ENCODE measurements around the gene AKR7A3. TPM values are rescaled to one million over a fixed set of nuclear protein-coding genes. Genes with fewer than 3 reads are reported as not detected.

Gene AKR7A3
- total and polyA plus RNA-seq, 8 donors: 0.26 to 2.6 (median 1.7) TPM

DNA sequence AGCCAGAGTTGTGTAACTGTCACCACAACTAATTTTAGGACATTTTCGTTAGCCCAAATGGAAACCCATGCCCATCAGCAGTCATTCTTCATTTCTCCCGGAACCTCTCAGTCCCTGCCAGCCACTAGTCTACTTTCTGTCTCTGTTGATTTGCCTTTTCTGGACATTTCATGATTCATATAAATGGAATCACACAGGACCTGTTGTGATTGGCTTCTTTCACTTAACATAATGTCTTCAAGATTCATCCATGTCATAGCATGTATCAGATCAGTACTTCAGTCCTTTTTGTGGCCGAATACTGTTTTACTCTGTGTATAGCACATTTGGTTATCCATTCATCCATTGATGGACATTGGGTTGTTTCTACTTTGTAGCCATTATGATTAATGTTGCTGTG lies 30.6 kb upstream of the AKR7A3 start:
- no peak for DNase-seq
- Histone ChIP-seq H3K27ac (no peak overlapping the region), H3K27me3 (no peaks in the 10 kb centered on the region), H3K4me1 (peaks cover 2 to 25% of the 10 kb centered on the region in 2 donors), H3K9me3 (no peaks in the 10 kb centered on the region), H3K36me3 (peaks cover 0 to 45% of the 10 kb centered on the region in 2 donors), H3K4me3 (no peak overlapping the region)
- ATAC-seq: no peak
- TF ChIP-seq, protein P1, sequence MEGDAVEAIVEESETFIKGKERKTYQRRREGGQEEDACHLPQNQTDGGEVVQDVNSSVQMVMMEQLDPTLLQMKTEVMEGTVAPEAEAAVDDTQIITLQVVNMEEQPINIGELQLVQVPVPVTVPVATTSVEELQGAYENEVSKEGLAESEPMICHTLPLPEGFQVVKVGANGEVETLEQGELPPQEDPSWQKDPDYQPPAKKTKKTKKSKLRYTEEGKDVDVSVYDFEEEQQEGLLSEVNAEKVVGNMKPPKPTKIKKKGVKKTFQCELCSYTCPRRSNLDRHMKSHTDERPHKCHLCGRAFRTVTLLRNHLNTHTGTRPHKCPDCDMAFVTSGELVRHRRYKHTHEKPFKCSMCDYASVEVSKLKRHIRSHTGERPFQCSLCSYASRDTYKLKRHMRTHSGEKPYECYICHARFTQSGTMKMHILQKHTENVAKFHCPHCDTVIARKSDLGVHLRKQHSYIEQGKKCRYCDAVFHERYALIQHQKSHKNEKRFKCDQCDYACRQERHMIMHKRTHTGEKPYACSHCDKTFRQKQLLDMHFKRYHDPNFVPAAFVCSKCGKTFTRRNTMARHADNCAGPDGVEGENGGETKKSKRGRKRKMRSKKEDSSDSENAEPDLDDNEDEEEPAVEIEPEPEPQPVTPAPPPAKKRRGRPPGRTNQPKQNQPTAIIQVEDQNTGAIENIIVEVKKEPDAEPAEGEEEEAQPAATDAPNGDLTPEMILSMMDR (IDR thresholded peaks at IDR 0.05): no peak
- intact Hi-C loops (cut with DNase I): no loop called here

DNA sequence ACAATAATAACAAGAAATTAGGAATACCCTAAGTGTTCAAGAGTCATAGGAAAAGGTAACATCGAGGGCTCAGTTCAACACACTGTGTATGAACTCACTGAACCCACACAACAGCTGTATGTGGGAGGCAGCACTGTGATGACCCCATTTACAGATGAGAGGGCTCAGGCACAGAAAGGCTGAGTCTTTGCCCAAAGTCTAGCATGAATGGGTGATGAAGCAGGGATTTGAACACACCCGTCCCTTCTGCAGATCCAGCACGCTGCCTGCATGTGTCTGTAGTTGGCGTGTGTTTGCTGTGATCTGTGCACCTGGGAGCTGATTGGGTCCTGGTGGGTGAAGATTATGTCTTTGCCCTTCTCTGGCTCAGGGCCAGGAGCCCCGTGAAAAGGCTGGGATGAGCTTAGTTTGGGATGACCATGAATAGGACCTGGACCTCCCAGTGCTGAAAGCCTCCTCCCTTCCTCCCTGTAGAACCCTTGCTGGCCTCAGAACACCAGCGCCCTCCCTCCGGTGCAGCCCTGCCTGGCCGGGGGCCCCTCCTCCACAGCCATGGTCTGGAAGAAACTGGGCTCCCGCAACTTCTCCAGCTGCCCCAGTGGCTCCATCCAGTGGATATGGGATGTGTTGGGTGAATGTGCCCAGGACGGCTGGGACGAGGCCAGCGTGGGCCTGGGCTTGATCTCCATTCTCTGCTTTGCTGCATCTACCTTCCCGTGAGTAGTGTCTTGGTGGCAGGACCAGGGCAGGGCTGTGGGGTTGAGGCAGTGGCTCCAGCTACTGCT lies 28.7 kb upstream of the AKR7A3 start:
- no peak for DNase-seq
- peaks cover 0 to 26% of the 10 kb centered on the region in 2 donors for H3K36me3 ChIP-seq
- H3K4me3 ChIP-seq: no peak overlapping the region
- no peaks in the 10 kb centered on the region for H3K27me3 ChIP-seq
- TF ChIP-seq, protein P1 (IDR thresholded peaks at IDR 0.05): no peak
- no peak for ATAC-seq
- H3K9me3 ChIP-seq: no peaks in the 10 kb centered on the region
- intact Hi-C loops (cut with DNase I): no loop called here
- no peak overlapping the region for H3K27ac ChIP-seq
- H3K4me1 ChIP-seq: peaks cover 9 to 41% of the 10 kb centered on the region in 2 donors

DNA sequence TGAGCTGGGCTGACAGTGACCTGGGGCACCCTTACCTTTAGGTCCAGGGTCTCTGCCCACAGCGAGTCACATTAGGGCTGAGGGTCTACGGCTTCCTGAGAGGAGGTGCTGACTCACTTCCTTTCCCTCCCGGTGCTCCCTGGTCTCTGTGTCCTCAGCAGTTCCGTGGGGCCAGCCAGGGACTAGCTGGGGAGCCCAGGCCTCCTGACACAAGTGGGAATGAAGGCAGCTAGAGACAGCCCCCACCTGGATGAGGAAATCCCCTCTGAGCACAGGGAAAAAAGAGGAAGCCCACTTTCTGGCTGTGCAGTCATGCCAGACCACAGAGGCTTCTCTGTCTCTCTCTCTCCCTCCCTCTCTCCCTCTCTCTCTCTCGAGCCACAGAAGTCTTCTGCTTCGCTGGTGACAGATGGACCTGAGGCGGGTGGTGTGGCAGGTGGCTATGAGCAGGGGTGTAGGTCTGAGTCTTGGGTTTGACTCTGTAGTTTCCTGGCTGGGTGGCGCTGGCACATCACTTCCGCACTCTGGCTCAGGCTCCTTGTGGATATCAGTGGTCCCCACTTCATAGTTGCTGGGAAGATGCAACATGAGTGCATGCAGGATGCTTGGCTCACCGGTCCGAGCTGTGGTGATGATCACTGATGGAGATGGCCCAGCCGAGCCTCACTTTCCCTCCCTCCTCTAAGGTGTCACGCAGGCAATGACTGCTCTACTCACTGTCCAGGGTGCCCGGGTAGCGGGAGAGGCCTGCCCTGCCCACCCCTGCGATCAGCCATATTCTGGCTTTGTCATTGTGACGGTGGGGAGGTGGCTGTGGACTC lies 27.0 kb upstream of the AKR7A3 start:
- TF ChIP-seq, protein P1 (IDR thresholded peaks at IDR 0.05): no peak
- H3K27me3 ChIP-seq: no peaks in the 10 kb centered on the region
- DNase-seq (no peak), ATAC-seq (no peak)
- peak overlapping the region in 1 of 2 donors; percentile 64 for H3K27ac ChIP-seq
- intact Hi-C loops (cut with DNase I): no loop called here
- no peak overlapping the region for H3K4me3 ChIP-seq
- peaks cover 15 to 51% of the 10 kb centered on the region in 2 donors for H3K4me1 ChIP-seq
- H3K9me3 ChIP-seq: no peaks in the 10 kb centered on the region
- peaks cover 0 to 20% of the 10 kb centered on the region in 2 donors for H3K36me3 ChIP-seq

DNA sequence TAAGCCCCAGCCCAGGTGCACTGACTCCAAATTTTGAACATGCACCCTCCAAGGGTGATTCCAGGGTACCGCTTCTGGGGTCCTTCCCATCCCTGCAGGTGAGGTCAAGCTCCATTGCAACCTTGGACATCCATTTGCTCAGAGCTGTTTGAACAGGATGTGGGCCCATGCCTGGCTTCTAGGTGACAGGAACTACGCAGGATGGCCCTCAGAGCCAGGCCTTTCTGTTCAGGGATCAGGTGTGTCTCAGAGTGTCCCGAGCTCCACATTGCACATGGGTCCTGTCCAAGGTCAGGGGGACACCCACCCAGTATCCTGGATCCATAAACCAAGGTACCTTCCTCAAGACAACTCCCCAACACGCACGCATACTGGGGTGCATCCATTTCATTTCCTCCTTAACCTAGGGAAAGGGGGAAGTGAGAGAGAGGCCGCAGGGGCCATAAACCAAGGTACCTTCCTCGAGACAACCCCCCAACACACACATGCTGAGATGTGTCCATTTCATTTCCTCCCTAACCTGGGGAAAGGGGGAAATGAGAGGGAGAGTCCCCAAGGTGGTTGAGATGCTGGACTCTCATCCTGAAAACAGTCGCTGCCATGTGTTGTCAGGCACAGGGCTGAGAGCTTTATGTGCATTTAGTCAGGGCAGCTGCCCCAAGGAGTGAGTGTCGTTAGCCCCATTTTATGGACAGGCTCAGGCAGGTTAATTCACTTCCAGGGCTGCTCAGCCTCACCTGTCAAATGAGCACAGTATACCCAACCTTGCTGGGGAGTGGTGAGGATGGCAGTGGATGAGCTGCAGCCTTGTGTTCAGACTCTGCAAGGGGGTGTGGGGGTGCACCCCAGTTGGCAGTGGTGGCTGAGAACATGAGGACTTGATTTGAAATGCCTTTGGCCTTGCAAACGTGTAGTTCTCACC lies 25.7 kb upstream of the AKR7A3 start:
- TF ChIP-seq, protein P1 (IDR thresholded peaks at IDR 0.05): no peak
- no peak overlapping the region for H3K4me3 ChIP-seq
- H3K27me3 ChIP-seq: no peaks in the 10 kb centered on the region
- no peaks in the 10 kb centered on the region for H3K9me3 ChIP-seq
- peaks cover 0 to 19% of the 10 kb centered on the region in 2 donors for H3K36me3 ChIP-seq
- no peak for DNase-seq
- H3K4me1 ChIP-seq: peaks cover 16 to 52% of the 10 kb centered on the region in 2 donors
- ATAC-seq: no peak
- intact Hi-C loops (cut with DNase I): no loop called here
- H3K27ac ChIP-seq: peak overlapping the region in 1 of 2 donors; percentile 64
